CD4-positive, CD25-positive, alpha-beta regulatory T cell (primary cell): ENCODE measurements around the gene SMCO2. TPM values are rescaled to one million over a fixed set of nuclear protein-coding genes. Genes with fewer than 3 reads are reported as not detected.

Experiments
- ATAC-seq, 2 donors: fragments of 150-1000 bp; cut with Tn5 transposase; one replicate each; pipeline ENCODE4 v1.10.0; 2021; ENCODE audit warnings: low read depth in 2 of 2, moderate number of reproducible peaks in 2 of 2, moderate library complexity in 1 of 2
- DNase-seq, 3 donors: peaks; one replicate each; pipeline versions ENCODE4 v3.0.0 to v3.0.0-alpha.2; 2012 to 2022; ENCODE audit warnings: mixed read lengths in 1 of 3
- H3K27ac ChIP-seq: one replicate; pipeline ENCODE4 v1.7.0; 2013; ENCODE audit warnings: mild to moderate bottlenecking, low read length; ENCODE audit not compliant: insufficient read depth, poor library complexity, severe bottlenecking
- H3K27me3 ChIP-seq: one replicate; pipeline ENCODE4 v1.7.0; 2013; ENCODE audit warnings: low read length; ENCODE audit not compliant: control insufficient read depth, insufficient read depth
- H3K36me3 ChIP-seq: one replicate; pipeline ENCODE4 v1.7.0; 2013; ENCODE audit warnings: mild to moderate bottlenecking, low read length, moderate library complexity; ENCODE audit not compliant: control insufficient read depth, insufficient read depth
- H3K4me1 ChIP-seq: 2 replicates; pipeline ENCODE4 v1.7.0; 2013; ENCODE audit warnings: mild to moderate bottlenecking, low read length; ENCODE audit not compliant: insufficient read depth, control insufficient read depth, poor library complexity, severe bottlenecking
- H3K4me3 ChIP-seq: one replicate; pipeline ENCODE4 v1.7.0; 2013; ENCODE audit warnings: low read depth, mild to moderate bottlenecking, low read length, moderate library complexity
- H3K9me3 ChIP-seq, 2 experiments: 1 replicate in 1 of 2; 2 replicates in 1 of 2; pipeline ENCODE4 v1.7.0; 2013; ENCODE audit warnings: low read length in 2 of 2, mild to moderate bottlenecking in 1 of 2, moderate library complexity in 1 of 2; ENCODE audit not compliant: control insufficient read depth in 2 of 2
- H3K27ac Mint-ChIP-seq, 3 donors: one replicate each; pipeline ENCODE4 v1.8.0; 2020 to 2022; ENCODE audit warnings: mild to moderate bottlenecking in 3 of 3, mixed read lengths in 3 of 3, moderate library complexity in 2 of 3
- H3K27me3 Mint-ChIP-seq: one replicate; pipeline ENCODE4 v1.8.0; 2022; ENCODE audit warnings: mild to moderate bottlenecking, mixed read lengths
- H3K36me3 Mint-ChIP-seq: one replicate; pipeline ENCODE4 v1.8.0; 2020; ENCODE audit warnings: mixed read lengths
- H3K4me1 Mint-ChIP-seq, 4 donors: one replicate each; pipeline ENCODE4 v1.8.0; 2020 to 2022; ENCODE audit warnings: mixed read lengths in 4 of 4, mild to moderate bottlenecking in 1 of 4
- H3K4me3 Mint-ChIP-seq, 4 donors: one replicate each; pipeline ENCODE4 v1.8.0; 2020 to 2022; ENCODE audit warnings: mild to moderate bottlenecking in 4 of 4, mixed read lengths in 4 of 4, moderate library complexity in 3 of 4
- H3K9me3 Mint-ChIP-seq, 7 donors: one replicate each; pipeline ENCODE4 v1.8.0; 2020 to 2022; ENCODE audit warnings: mixed read lengths in 7 of 7, mild to moderate bottlenecking in 3 of 7, moderate library complexity in 2 of 7
- polyA plus RNA-seq, 4 donors: library from polyadenylated mRNA; unstranded; fragments of 300-500 nt; fragmentation: Illumina TruSeq; gene quantifications; one replicate each; pipeline ENCODE4 v1.2.3, GENCODE V29; 2021
- total RNA-seq: library from RNA; stranded (reverse); gene quantifications from one replicate; pipeline ENCODE4 v1.2.3, GENCODE V29; 2022

The SMCO2 gene
- total RNA-seq (not detected), polyA plus RNA-seq (not detected)

DNA sequence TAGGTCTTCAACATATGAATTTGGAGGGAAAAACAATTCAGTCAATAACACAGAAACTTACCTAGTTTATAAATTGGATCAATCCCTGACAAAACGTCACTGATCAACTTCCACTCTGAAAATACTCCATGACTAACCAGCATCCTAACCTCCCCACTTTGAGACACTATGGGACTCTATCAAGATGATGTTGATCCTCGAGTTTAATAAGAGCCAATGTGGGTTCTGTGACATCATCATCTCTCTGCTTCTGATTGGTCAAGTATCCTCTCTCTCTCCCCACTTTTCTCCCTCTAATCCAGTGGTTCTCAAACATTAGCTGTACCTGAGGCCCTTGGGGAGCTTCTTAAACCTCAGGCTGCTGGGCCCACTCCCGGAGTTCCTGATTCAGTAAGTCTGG, at the start of gene SMCO2:
TSS of gene SMCO2 (plus strand) at position 301 of the 400 bp plus-strand sequence. CDS start 23,896 bp downstream, outside the sequence.
- Histone ChIP-seq H3K36me3 (no peaks in the 10 kb centered on the region), H3K27me3 (no peaks in the 10 kb centered on the region), H3K27ac (no peak within 1 kb of the TSS), H3K4me3 (no peak within 1 kb of the TSS), H3K4me1 (no peaks in the 10 kb centered on the region), H3K9me3 (peaks cover 0 to 5% of the 10 kb centered on the region in 2 experiments)
- H3K27ac Mint-ChIP-seq, result no peak within 1 kb of the TSS
- H3K36me3 Mint-ChIP-seq, result no peaks in the 10 kb centered on the region
- peaks cover 0 to 7% (median 4%) of the 10 kb centered on the region in 7 donors for H3K9me3 Mint-ChIP-seq
- H3K4me3 Mint-ChIP-seq, result no peak within 1 kb of the TSS
- DNase-seq (no peak), ATAC-seq (no peak)
- peaks cover 4% of the 10 kb centered on the region for H3K27me3 Mint-ChIP-seq
- no peaks in the 10 kb centered on the region for H3K4me1 Mint-ChIP-seq

GRCh38 chr12:27398466-27398865, 48.1 kb upstream of the SMCO2 start:
- Mint-ChIP-seq H3K4me1 (no peaks in the 10 kb centered on the region), H3K36me3 (no peaks in the 10 kb centered on the region)

DNA sequence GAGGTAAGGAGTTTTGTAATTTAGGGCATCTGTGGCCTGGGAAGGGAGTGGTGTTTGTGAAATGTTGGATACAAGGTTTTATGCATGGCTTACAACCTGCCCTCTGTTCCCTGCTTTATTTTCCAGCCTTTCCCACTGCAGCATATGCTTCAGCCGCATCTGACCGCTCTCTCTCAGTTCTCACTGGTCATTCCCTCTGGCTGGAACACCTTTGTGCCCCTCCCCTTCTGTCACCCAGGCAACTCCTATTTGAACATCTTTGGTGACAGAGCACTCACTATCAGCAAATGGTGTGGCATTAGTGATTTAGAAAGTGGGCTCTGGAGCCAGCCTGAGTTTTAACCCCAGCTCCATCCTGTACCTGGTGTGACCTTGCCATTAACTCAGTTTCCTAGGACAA, 47.5 kb upstream of the SMCO2 start:
- no peaks in the 10 kb centered on the region for H3K27me3 Mint-ChIP-seq
- no peaks in the 10 kb centered on the region for H3K36me3 Mint-ChIP-seq
- ATAC-seq, result no peak
- no peaks in the 10 kb centered on the region for H3K4me1 ChIP-seq
- H3K27ac ChIP-seq, result no peak overlapping the region
- no peaks in the 10 kb centered on the region for H3K27me3 ChIP-seq
- H3K4me3 Mint-ChIP-seq, result no peak overlapping the region
- no peak overlapping the region for H3K27ac Mint-ChIP-seq
- H3K9me3 ChIP-seq, result no peaks in the 10 kb centered on the region
- no peaks in the 10 kb centered on the region for H3K36me3 ChIP-seq
- no peak for DNase-seq
- H3K9me3 Mint-ChIP-seq, result peaks cover 0 to 3% (median 0%) of the 10 kb centered on the region in 7 donors
- H3K4me1 Mint-ChIP-seq, result no peaks in the 10 kb centered on the region
- H3K4me3 ChIP-seq, result no peak overlapping the region

More at GRCh38 chr12:27398466-27398865, 48.1 kb upstream of the SMCO2 start:
- Histone ChIP-seq H3K27ac (no peak overlapping the region), H3K4me3 (no peak overlapping the region), H3K27me3 (no peaks in the 10 kb centered on the region), H3K9me3 (no peaks in the 10 kb centered on the region), H3K36me3 (no peaks in the 10 kb centered on the region), H3K4me1 (no peaks in the 10 kb centered on the region)
- no peak for ATAC-seq
- H3K27ac Mint-ChIP-seq, result no peak overlapping the region
- no peak for DNase-seq
- H3K27me3 Mint-ChIP-seq, result no peaks in the 10 kb centered on the region
- H3K9me3 Mint-ChIP-seq, result peaks cover 0 to 2% (median 0%) of the 10 kb centered on the region in 7 donors
- H3K4me3 Mint-ChIP-seq, result no peak overlapping the region

- H3K27me3 ChIP-seq, result no peaks in the 10 kb centered on the region
- H3K4me3 Mint-ChIP-seq, result no peak overlapping the region
- DNase-seq (no peak), ATAC-seq (no peak)
- no peak overlapping the region for H3K27ac Mint-ChIP-seq
- H3K9me3 ChIP-seq, result no peaks in the 10 kb centered on the region
- no peaks in the 10 kb centered on the region for H3K36me3 ChIP-seq
- H3K4me3 ChIP-seq, result no peak overlapping the region
- no peaks in the 10 kb centered on the region for H3K36me3 Mint-ChIP-seq
- H3K27ac ChIP-seq, result no peak overlapping the region
- H3K4me1 Mint-ChIP-seq, result no peaks in the 10 kb centered on the region
- no peaks in the 10 kb centered on the region for H3K4me1 ChIP-seq
- H3K9me3 Mint-ChIP-seq, result peaks cover 0 to 3% (median 0%) of the 10 kb centered on the region in 7 donors
- no peaks in the 10 kb centered on the region for H3K27me3 Mint-ChIP-seq
Observed at GRCh38 chr12:27400856-27401354, 45.6 kb upstream of the SMCO2 start.

GRCh38 chr12:27412047-27412446, 34.5 kb upstream of the SMCO2 start:
- Histone ChIP-seq H3K4me1 (no peaks in the 10 kb centered on the region), H3K36me3 (no peaks in the 10 kb centered on the region), H3K9me3 (no peaks in the 10 kb centered on the region), H3K27ac (no peak overlapping the region), H3K27me3 (no peaks in the 10 kb centered on the region), H3K4me3 (no peak overlapping the region)
- ATAC-seq (no peak), DNase-seq (no peak)
- Mint-ChIP-seq H3K36me3 (no peaks in the 10 kb centered on the region), H3K4me1 (no peaks in the 10 kb centered on the region), H3K4me3 (no peak overlapping the region), H3K27ac (no peak overlapping the region), H3K9me3 (peaks cover 0 to 7% (median 0%) of the 10 kb centered on the region in 7 donors), H3K27me3 (no peaks in the 10 kb centered on the region)

GRCh38 chr12:27422697-27423096, 23.8 kb upstream of the SMCO2 start:
- H3K27ac ChIP-seq, result no peak overlapping the region
- no peaks in the 10 kb centered on the region for H3K27me3 ChIP-seq
- Mint-ChIP-seq H3K4me3 (no peak overlapping the region), H3K4me1 (no peaks in the 10 kb centered on the region), H3K36me3 (no peaks in the 10 kb centered on the region), H3K27ac (no peak overlapping the region), H3K9me3 (no peaks in the 10 kb centered on the region), H3K27me3 (no peaks in the 10 kb centered on the region)
- no peaks in the 10 kb centered on the region for H3K36me3 ChIP-seq
- H3K4me3 ChIP-seq, result no peak overlapping the region
- DNase-seq, result no peak
- no peaks in the 10 kb centered on the region for H3K9me3 ChIP-seq
- no peaks in the 10 kb centered on the region for H3K4me1 ChIP-seq
- ATAC-seq, result no peak

DNA sequence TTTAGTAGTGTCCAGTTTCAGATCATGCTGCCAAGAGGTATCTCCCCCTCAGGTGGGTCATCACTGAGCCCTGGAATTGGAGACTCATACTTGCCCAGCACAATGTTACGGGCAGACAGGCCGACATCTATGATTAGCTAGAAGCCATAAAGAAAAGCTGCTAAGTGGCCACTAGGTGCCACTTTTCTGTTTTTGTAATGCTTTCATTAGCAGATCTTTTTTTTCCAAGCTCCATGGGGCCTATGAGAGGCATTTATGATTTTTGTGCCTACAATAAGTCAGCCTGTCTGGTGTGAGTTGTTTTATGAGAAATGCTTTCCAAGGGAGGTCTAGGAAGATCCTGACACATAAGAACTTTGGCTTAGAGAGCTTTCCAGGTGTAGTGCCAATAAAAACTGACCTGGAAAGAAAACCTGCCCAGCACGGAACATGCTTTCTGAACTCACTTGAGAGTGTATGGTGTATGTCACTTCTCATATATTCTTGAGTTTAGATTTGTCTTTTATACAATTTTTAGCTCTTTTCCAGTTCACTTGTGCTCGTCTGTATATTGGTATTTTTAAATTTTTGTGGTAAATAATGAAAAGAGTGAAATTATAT, 21.8 kb upstream of the SMCO2 start:
- H3K4me1 Mint-ChIP-seq, result peaks cover 0 to 5% (median 4%) of the 10 kb centered on the region in 4 donors
- H3K4me1 ChIP-seq, result no peaks in the 10 kb centered on the region
- H3K36me3 Mint-ChIP-seq, result no peaks in the 10 kb centered on the region
- no peak overlapping the region for H3K27ac Mint-ChIP-seq
- H3K4me3 ChIP-seq, result no peak overlapping the region
- DNase-seq, result peak in 1 of 3 donors; percentile 49
- H3K36me3 ChIP-seq, result no peaks in the 10 kb centered on the region
- H3K27me3 Mint-ChIP-seq, result no peaks in the 10 kb centered on the region
- no peaks in the 10 kb centered on the region for H3K27me3 ChIP-seq
- H3K9me3 ChIP-seq, result no peaks in the 10 kb centered on the region
- H3K27ac ChIP-seq, result no peak overlapping the region
- no peaks in the 10 kb centered on the region for H3K9me3 Mint-ChIP-seq
- no peak for ATAC-seq
- no peak overlapping the region for H3K4me3 Mint-ChIP-seq

- H3K4me3 ChIP-seq, result no peak overlapping the region
- Mint-ChIP-seq H3K27ac (no peak overlapping the region), H3K9me3 (no peaks in the 10 kb centered on the region), H3K4me1 (peaks cover 0 to 7% (median 7%) of the 10 kb centered on the region in 4 donors), H3K36me3 (no peaks in the 10 kb centered on the region), H3K27me3 (no peaks in the 10 kb centered on the region), H3K4me3 (no peak overlapping the region)
- no peak overlapping the region for H3K27ac ChIP-seq
- ATAC-seq, result no peak
- DNase-seq, result no peak
- no peaks in the 10 kb centered on the region for H3K36me3 ChIP-seq
- no peaks in the 10 kb centered on the region for H3K9me3 ChIP-seq
- no peaks in the 10 kb centered on the region for H3K27me3 ChIP-seq
- H3K4me1 ChIP-seq, result no peaks in the 10 kb centered on the region
Observed at GRCh38 chr12:27425306-27425705, 21.2 kb upstream of the SMCO2 start.
